ENCODE results near the gene CLDN17. TPM values are rescaled to one million over a fixed set of nuclear protein-coding genes. Genes with fewer than 3 reads are reported as not detected.

Gene CLDN17
- total and polyA plus RNA-seq, 2 donors (not counting 1 experiment from before 2014, with no cell fraction given) = not detected

DNA sequence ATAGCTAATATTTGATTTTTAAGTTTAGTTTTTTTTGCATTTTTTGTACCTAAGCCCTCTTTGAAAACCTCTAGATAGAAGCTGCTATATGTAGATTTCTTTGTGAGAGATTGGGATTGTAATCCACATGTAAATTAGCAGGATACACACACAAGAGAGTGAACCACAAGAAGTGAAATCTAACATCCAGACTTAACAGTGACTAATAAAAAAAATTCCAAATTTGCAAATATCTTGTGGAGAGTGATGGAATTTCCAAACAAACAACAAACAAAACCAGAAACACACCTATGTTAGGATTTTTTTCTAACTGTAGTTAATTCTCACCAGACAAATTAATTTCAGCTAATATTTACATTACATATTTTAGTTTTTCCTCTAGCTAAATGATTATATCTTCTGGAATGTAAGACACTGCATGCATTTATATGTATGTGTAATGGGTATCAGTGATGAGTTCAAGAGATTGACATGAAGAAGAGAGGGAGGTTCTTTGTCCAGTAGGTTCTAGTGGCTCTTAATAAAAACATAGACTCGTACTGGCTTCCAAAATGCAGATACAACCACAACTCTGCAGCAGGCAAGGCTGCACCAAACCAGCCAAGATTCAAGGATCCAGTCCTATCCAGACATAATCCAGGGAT lies 12.8 kb downstream of the CLDN17 start:
- H3K27ac ChIP-seq (ENCODE audit: insufficient read depth, low read length) = no peak overlapping the region
- no peaks in the 10 kb centered on the region for H3K27me3 ChIP-seq (ENCODE audit: control insufficient read depth, insufficient read depth, low read length)
- no peaks in the 10 kb centered on the region for H4K20me1 ChIP-seq (ENCODE audit: control insufficient read depth, extremely low read depth, insufficient read depth, low read length)
- H3K4me1 ChIP-seq (ENCODE audit: control insufficient read depth, extremely low read depth, insufficient read depth, low read length) = no peaks in the 10 kb centered on the region
- no peak overlapping the region for H3K4me2 ChIP-seq (ENCODE audit: extremely low read depth, insufficient read depth, low read length)
- no peaks in the 10 kb centered on the region for H3K36me3 ChIP-seq (ENCODE audit: control insufficient read depth, insufficient read depth, low read length)
- TF ChIP-seq, protein P1, sequence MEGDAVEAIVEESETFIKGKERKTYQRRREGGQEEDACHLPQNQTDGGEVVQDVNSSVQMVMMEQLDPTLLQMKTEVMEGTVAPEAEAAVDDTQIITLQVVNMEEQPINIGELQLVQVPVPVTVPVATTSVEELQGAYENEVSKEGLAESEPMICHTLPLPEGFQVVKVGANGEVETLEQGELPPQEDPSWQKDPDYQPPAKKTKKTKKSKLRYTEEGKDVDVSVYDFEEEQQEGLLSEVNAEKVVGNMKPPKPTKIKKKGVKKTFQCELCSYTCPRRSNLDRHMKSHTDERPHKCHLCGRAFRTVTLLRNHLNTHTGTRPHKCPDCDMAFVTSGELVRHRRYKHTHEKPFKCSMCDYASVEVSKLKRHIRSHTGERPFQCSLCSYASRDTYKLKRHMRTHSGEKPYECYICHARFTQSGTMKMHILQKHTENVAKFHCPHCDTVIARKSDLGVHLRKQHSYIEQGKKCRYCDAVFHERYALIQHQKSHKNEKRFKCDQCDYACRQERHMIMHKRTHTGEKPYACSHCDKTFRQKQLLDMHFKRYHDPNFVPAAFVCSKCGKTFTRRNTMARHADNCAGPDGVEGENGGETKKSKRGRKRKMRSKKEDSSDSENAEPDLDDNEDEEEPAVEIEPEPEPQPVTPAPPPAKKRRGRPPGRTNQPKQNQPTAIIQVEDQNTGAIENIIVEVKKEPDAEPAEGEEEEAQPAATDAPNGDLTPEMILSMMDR (conservative IDR thresholded peaks at IDR 0.05 in 1 of 2, IDR thresholded peaks at IDR 0.05 in 1 of 2; ENCODE audit: low read depth in 1 of 2, low read length in 2 of 2) = no peak
- no peak for TF ChIP-seq EZH2 (IDR thresholded peaks at IDR 0.05; ENCODE audit: low read length, missing control alignments)
- no peak overlapping the region for H3K9ac ChIP-seq (ENCODE audit: insufficient read depth, low read length)
- no peak for DNase-seq (ENCODE audit: low read depth in 2 of 2)
- no peak overlapping the region for H2AFZ ChIP-seq (ENCODE audit: low read length)
- H3K4me3 ChIP-seq (replicated peaks in 1 of 4; ENCODE audit: control extremely low read depth in 1 of 4, insufficient read depth in 1 of 4, low read depth in 3 of 4, low read length in 4 of 4) = no peak overlapping the region
- H3K9me3 ChIP-seq (ENCODE audit: control insufficient read depth, insufficient read depth, low read depth, low read length) = no peaks in the 10 kb centered on the region
- H3K79me2 ChIP-seq (ENCODE audit: control insufficient read depth, insufficient read depth, low read length) = no peaks in the 10 kb centered on the region

GRCh38 chr21:30152792-30153191 lies 13.8 kb downstream of the CLDN17 start:
- no peaks in the 10 kb centered on the region for H3K27me3 ChIP-seq (ENCODE audit: control insufficient read depth, insufficient read depth, low read length)
- no peaks in the 10 kb centered on the region for H3K36me3 ChIP-seq (ENCODE audit: control insufficient read depth, insufficient read depth, low read length)
- no peak overlapping the region for H3K9ac ChIP-seq (ENCODE audit: insufficient read depth, low read length)
- no peak for TF ChIP-seq EZH2 (IDR thresholded peaks at IDR 0.05; ENCODE audit: low read length, missing control alignments)
- H3K79me2 ChIP-seq (ENCODE audit: control insufficient read depth, insufficient read depth, low read length) = no peaks in the 10 kb centered on the region
- H3K27ac ChIP-seq (ENCODE audit: insufficient read depth, low read length) = no peak overlapping the region
- no peak overlapping the region for H2AFZ ChIP-seq (ENCODE audit: low read length)
- no peak overlapping the region for H3K4me2 ChIP-seq (ENCODE audit: extremely low read depth, insufficient read depth, low read length)
- DNase-seq (ENCODE audit: low read depth in 2 of 2) = no peak
- no peaks in the 10 kb centered on the region for H4K20me1 ChIP-seq (ENCODE audit: control insufficient read depth, extremely low read depth, insufficient read depth, low read length)
- H3K4me1 ChIP-seq (ENCODE audit: control insufficient read depth, extremely low read depth, insufficient read depth, low read length) = no peaks in the 10 kb centered on the region
- H3K4me3 ChIP-seq (replicated peaks in 1 of 4; ENCODE audit: control extremely low read depth in 1 of 4, insufficient read depth in 1 of 4, low read depth in 3 of 4, low read length in 4 of 4) = no peak overlapping the region
- H3K9me3 ChIP-seq (ENCODE audit: control insufficient read depth, insufficient read depth, low read depth, low read length) = no peaks in the 10 kb centered on the region

- Histone ChIP-seq H3K9me3 (ENCODE audit: control insufficient read depth, insufficient read depth, low read depth, low read length) (no peaks in the 10 kb centered on the region), H3K36me3 (ENCODE audit: control insufficient read depth, insufficient read depth, low read length) (no peaks in the 10 kb centered on the region), H3K27ac (ENCODE audit: insufficient read depth, low read length) (no peak overlapping the region), H2AFZ (ENCODE audit: low read length) (no peak overlapping the region), H3K4me2 (ENCODE audit: extremely low read depth, insufficient read depth, low read length) (no peak overlapping the region), H4K20me1 (ENCODE audit: control insufficient read depth, extremely low read depth, insufficient read depth, low read length) (no peaks in the 10 kb centered on the region), H3K27me3 (ENCODE audit: control insufficient read depth, insufficient read depth, low read length) (no peaks in the 10 kb centered on the region), H3K79me2 (ENCODE audit: control insufficient read depth, insufficient read depth, low read length) (no peaks in the 10 kb centered on the region), H3K9ac (ENCODE audit: insufficient read depth, low read length) (no peak overlapping the region), H3K4me3 (replicated peaks in 1 of 4; ENCODE audit: control extremely low read depth in 1 of 4, insufficient read depth in 1 of 4, low read depth in 3 of 4, low read length in 4 of 4) (no peak overlapping the region), H3K4me1 (ENCODE audit: control insufficient read depth, extremely low read depth, insufficient read depth, low read length) (no peaks in the 10 kb centered on the region)
- no peak for DNase-seq (ENCODE audit: low read depth in 2 of 2)
- TF ChIP-seq, protein P1 (conservative IDR thresholded peaks at IDR 0.05 in 1 of 2, IDR thresholded peaks at IDR 0.05 in 1 of 2; ENCODE audit: low read depth in 1 of 2, low read length in 2 of 2) = no peak
- no peak for TF ChIP-seq EZH2 (IDR thresholded peaks at IDR 0.05; ENCODE audit: low read length, missing control alignments)
Measured at GRCh38 chr21:30148906-30149305, 17.7 kb downstream of the CLDN17 start.

Data from fibroblast of lung (primary cell).